Erythroblast (primary cell): ENCODE measurements around the gene WIPF2.
A peak's percentile ranks its signal among the peaks of the same experiment; 100 is the strongest.

Experiments
- DNase-seq, 2 experiments: peaks; one replicate each; lab custom pipeline; 2025; lab: John Stamatoyannopoulos, UW
- GATA1 ChIP-seq: IDR thresholded peaks from 2 replicates; pipeline ENCODE4 v1.6.1; 2011; ENCODE audit warnings: low read depth, mild to moderate bottlenecking, control low read depth, low read length, moderate library complexity
- POLR2A ChIP-seq: IDR thresholded peaks from 2 replicates; pipeline ENCODE4 v1.6.1; 2011; ENCODE audit warnings: mild to moderate bottlenecking, low read length

Gene WIPF2

GRCh38 chr17:40315206-40315605 is 96.1 kb downstream of the WIPF2 start:
- no peak for DNase-seq
- TF ChIP-seq GATA1 (no peak), POLR2A (no peak)

GRCh38 chr17:40315678-40316570 is 96.8 kb downstream of the WIPF2 start:
- DNase-seq, result peak; percentile 58 to 65
- TF ChIP-seq GATA1 (no peak), POLR2A (no peak)

GRCh38 chr17:40316571-40317344 is 97.7 kb downstream of the WIPF2 start:
- TF ChIP-seq GATA1 (no peak), POLR2A (no peak)
- DNase-seq, result no peak

GRCh38 chr17:40317345-40317873 is 98.3 kb downstream of the WIPF2 start:
- DNase-seq, result peak; percentile 69 to 76
- TF ChIP-seq GATA1 (no peak), POLR2A (no peak)

- TF ChIP-seq POLR2A (peak; percentile 67), GATA1 (no peak)
- peak; percentile 94 to 96 for DNase-seq
Observed at GRCh38 chr17:40317880-40318829, 99.1 kb downstream of the WIPF2 start.

GRCh38 chr17:40318830-40319391 is 99.8 kb downstream of the WIPF2 start:
- peak in 1 of 2 experiments; percentile 50 for DNase-seq
- TF ChIP-seq GATA1 (no peak), POLR2A (no peak)

GRCh38 chr17:40319651-40320540 is 100.8 kb downstream of the WIPF2 start:
- peak in 1 of 2 experiments; percentile 26 for DNase-seq
- TF ChIP-seq POLR2A, result peak; percentile 38
- no peak for TF ChIP-seq GATA1

GRCh38 chr17:40320756-40321523 is 101.8 kb downstream of the WIPF2 start:
- TF ChIP-seq POLR2A, result peak; percentile 42
- TF ChIP-seq GATA1, result no peak
- DNase-seq, result peak; percentile 36 to 55

- DNase-seq, result no peak
- no peak for TF ChIP-seq GATA1
- TF ChIP-seq POLR2A, result no peak
Observed at GRCh38 chr17:40321524-40321929, 102.4 kb downstream of the WIPF2 start.

GRCh38 chr17:40321961-40322357 is 102.9 kb downstream of the WIPF2 start:
- no peak for DNase-seq
- no peak for TF ChIP-seq POLR2A
- no peak for TF ChIP-seq GATA1
